ENCODE results near the gene ADAMTS12. TPM values are rescaled to one million over a fixed set of nuclear protein-coding genes. Genes with fewer than 3 reads are reported as not detected.

The ADAMTS12 gene
- polyA plus RNA-seq, 3 donors: not detected

GRCh38 chr5:33901156-33901555 is 9.4 kb upstream of the ADAMTS12 start:
- intact Hi-C loops (cut with micrococcal nuclease): no loop called here
- H2AFZ ChIP-seq (ENCODE audit: insufficient read depth, low read depth, low read length, poor library complexity, severe bottlenecking): no peak overlapping the region
- H3K27ac Mint-ChIP-seq: no peak overlapping the region
- no peak for TF ChIP-seq CTCF (IDR thresholded peaks at IDR 0.05)
- no peaks in the 10 kb centered on the region for H4K20me1 ChIP-seq (ENCODE audit: insufficient read depth, low read length)
- no peaks in the 10 kb centered on the region for H3K79me2 ChIP-seq (ENCODE audit: insufficient read depth, low read length)
- H3K36me3 ChIP-seq (replicated peaks in 1 of 2; ENCODE audit: control insufficient read depth in 1 of 2, insufficient read depth in 2 of 2, low read length in 2 of 2): no peaks in the 10 kb centered on the region
- H3K4me3 ChIP-seq (replicated peaks in 1 of 3; ENCODE audit: low read depth in 2 of 3, low read length in 3 of 3): no peak overlapping the region
- H3K27me3 ChIP-seq (ENCODE audit: control insufficient read depth in 2 of 2, insufficient read depth in 2 of 2, low read length in 2 of 2): no peaks in the 10 kb centered on the region
- no peak overlapping the region for H3K4me2 ChIP-seq (replicated peaks; ENCODE audit: extremely low read depth, low read length, poor library complexity, severe bottlenecking)
- H3K36me3 Mint-ChIP-seq: no peaks in the 10 kb centered on the region
- H3K4me3 Mint-ChIP-seq: no peak overlapping the region
- no peak overlapping the region for H3K27ac ChIP-seq (ENCODE audit: low read depth in 1 of 2, low read length in 2 of 2)
- no peaks in the 10 kb centered on the region for H3K27me3 Mint-ChIP-seq (ENCODE audit: low read depth in 3 of 3)
- no peak overlapping the region for H3K9ac ChIP-seq (ENCODE audit: insufficient read depth, low read length, poor library complexity, severe bottlenecking)
- WGBS (ENCODE audit: insufficient coverage): no CpG with 5 or more reads among the region's 1 CpG
- no peaks in the 10 kb centered on the region for H3K4me1 Mint-ChIP-seq
- no peak for DNase-seq
- peaks cover 17 to 20% of the 10 kb centered on the region in 2 donors for H3K9me3 ChIP-seq (replicated peaks in 1 of 2; ENCODE audit: control insufficient read depth in 1 of 2, insufficient read depth in 1 of 2, low read length in 2 of 2)
- peaks cover 8 to 30% (median 19%) of the 10 kb centered on the region in 7 donors for H3K9me3 Mint-ChIP-seq
- no peaks in the 10 kb centered on the region for H3K4me1 ChIP-seq (ENCODE audit: control insufficient read depth in 1 of 2, insufficient read depth in 2 of 2, low read length in 2 of 2)

GRCh38 chr5:33894566-33894965 is 2.8 kb upstream of the ADAMTS12 start:
- Histone ChIP-seq H3K4me1 (ENCODE audit: control insufficient read depth in 1 of 2, insufficient read depth in 2 of 2, low read length in 2 of 2) (no peaks in the 10 kb centered on the region), H3K9me3 (replicated peaks in 1 of 2; ENCODE audit: control insufficient read depth in 1 of 2, insufficient read depth in 1 of 2, low read length in 2 of 2) (peaks cover 0 to 5% of the 10 kb centered on the region in 2 donors), H2AFZ (ENCODE audit: insufficient read depth, low read depth, low read length, poor library complexity, severe bottlenecking) (no peak overlapping the region), H3K4me2 (replicated peaks; ENCODE audit: extremely low read depth, low read length, poor library complexity, severe bottlenecking) (no peak overlapping the region), H3K27me3 (ENCODE audit: control insufficient read depth in 2 of 2, insufficient read depth in 2 of 2, low read length in 2 of 2) (peaks cover 34 to 36% of the 10 kb centered on the region in 2 donors), H4K20me1 (ENCODE audit: insufficient read depth, low read length) (no peaks in the 10 kb centered on the region), H3K36me3 (replicated peaks in 1 of 2; ENCODE audit: control insufficient read depth in 1 of 2, insufficient read depth in 2 of 2, low read length in 2 of 2) (no peaks in the 10 kb centered on the region), H3K9ac (ENCODE audit: insufficient read depth, low read length, poor library complexity, severe bottlenecking) (no peak overlapping the region), H3K4me3 (replicated peaks in 1 of 3; ENCODE audit: low read depth in 2 of 3, low read length in 3 of 3) (no peak overlapping the region), H3K27ac (ENCODE audit: low read depth in 1 of 2, low read length in 2 of 2) (no peak overlapping the region), H3K79me2 (ENCODE audit: insufficient read depth, low read length) (no peaks in the 10 kb centered on the region)
- TF ChIP-seq CTCF (IDR thresholded peaks at IDR 0.05): no peak
- WGBS (ENCODE audit: insufficient coverage): 83% methylated on average over 1 of the region's 1 CpG
- DNase-seq: no peak
- no peak overlapping the region for H3K4me3 Mint-ChIP-seq
- H3K27me3 Mint-ChIP-seq (ENCODE audit: low read depth in 3 of 3): peaks cover 34 to 36% (median 35%) of the 10 kb centered on the region in 3 donors
- peaks cover 0 to 2% of the 10 kb centered on the region in 2 donors for H3K36me3 Mint-ChIP-seq
- peaks cover 2 to 18% (median 10%) of the 10 kb centered on the region in 7 donors for H3K9me3 Mint-ChIP-seq
- intact Hi-C loops (cut with micrococcal nuclease): no loop called here
- H3K27ac Mint-ChIP-seq: no peak overlapping the region
- no peaks in the 10 kb centered on the region for H3K4me1 Mint-ChIP-seq

Measured in CD14-positive monocyte (primary cell).